SK-N-MC (cell line): ENCODE data around the gene TCF12.

Experiments
- EZH2 ChIP-seq: fragments of 200-600 bp; sonication (generic); IDR thresholded peaks from one replicate; pipeline ENCODE4 v1.6.1; 2017; ENCODE audit warnings: antibody characterized with exemption
- FOXP2 ChIP-seq: optimal IDR thresholded peaks from 2 replicates; pipeline ENCODE3; 2011; ENCODE audit warnings: mild to moderate bottlenecking, moderate library complexity; ENCODE audit not compliant: insufficient read depth; ENCODE audit errors: extremely low read length, control extremely low read depth
- POLR2AphosphoS5 ChIP-seq: IDR thresholded peaks from 2 replicates; pipeline ENCODE4 v1.6.1; 2012; ENCODE audit warnings: mild to moderate bottlenecking, low read depth, low read length, borderline replicate concordance

DNA sequence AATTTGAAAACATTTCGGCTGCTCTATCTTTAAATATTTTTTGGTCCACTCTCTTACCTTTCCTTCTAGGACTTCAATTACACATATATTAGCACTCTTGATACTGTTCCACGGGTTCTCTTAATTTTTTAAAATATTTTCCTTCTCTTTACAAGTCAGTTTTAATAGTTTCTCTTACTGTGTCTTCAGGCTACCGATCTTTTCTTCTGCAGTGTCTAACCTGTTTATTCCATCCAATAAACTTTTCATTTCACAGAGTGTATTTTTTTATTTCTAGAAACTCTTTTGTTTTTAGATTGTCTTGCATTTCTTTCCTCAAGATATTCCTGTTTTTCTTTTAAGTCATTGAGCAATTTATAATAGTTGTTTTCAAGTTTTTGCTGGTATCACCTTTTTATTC, 27.7 kb downstream of the TCF12 start:
- TF ChIP-seq EZH2 (no peak), POLR2AphosphoS5 (no peak), FOXP2 (no peak)
